ENCODE data around the gene FAM156B.
"Not testable (repeated sequence)": the region's sequence is repeated elsewhere in the genome, so short reads cannot be mapped to it uniquely, and the experiment has no call there.

FAM156B gene

GRCh38 chrX:52896855-52897709, at the start of gene FAM156B:
Gene FAM156B, plus strand, starts transcription at chrX:52897330. Its CDS starts 9,896 bp downstream, at chrX:52907226.
- in situ Hi-C loops (cut with MboI; ENCODE audit: low pct_unique_long_range_greater_than_20kb, low sequenced_read_pairs); DNase-seq: not testable (repeated sequence)

GRCh38 chrX:52852110-52852860, 44.8 kb upstream of the FAM156B start:
- in situ Hi-C loops (cut with MboI; ENCODE audit: low pct_unique_long_range_greater_than_20kb, low sequenced_read_pairs), result no loop called here

DNA sequence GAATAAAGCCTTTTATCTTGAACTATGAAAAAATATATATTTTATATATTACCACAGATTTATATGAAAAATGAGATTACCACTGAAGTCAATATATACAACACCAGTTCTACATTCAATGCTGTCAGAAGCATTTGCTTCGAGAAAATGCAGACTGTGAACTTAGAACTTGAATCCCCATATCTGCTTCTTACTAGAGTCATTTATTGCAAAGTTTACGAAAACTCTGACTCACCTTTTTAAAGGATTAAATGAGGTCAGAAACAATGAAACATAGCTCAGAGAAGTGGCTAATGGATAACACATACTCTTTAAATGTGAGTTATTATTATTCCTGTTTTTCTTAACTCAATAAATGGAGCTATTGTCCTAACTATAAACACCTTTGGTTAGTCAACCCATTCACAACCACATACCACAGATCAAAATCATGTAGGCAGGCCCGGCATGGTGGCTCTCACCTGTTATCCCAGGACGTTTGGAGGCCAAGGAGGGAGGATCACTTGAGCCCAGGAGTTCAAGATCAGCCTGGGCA, 40.1 kb upstream of the FAM156B start:
- DNase-seq; in situ Hi-C loops (cut with MboI; ENCODE audit: low pct_unique_long_range_greater_than_20kb, low sequenced_read_pairs): not testable (repeated sequence)

More at GRCh38 chrX:52852110-52852860, 44.8 kb upstream of the FAM156B start:
- DNase-seq, result no peak

GRCh38 chrX:52865343-52865998, 31.7 kb upstream of the FAM156B start:
- DNase-seq, result no peak
- in situ Hi-C loops (cut with MboI; ENCODE audit: low pct_unique_long_range_greater_than_20kb, low sequenced_read_pairs), result no loop called here

GRCh38 chrX:52867610-52868348, 29.4 kb upstream of the FAM156B start, which contains the start of gene XAGE3:
Gene XAGE3, minus strand, starts transcription at chrX:52868083. Its CDS starts 950 bp downstream, at chrX:52867133.
- in situ Hi-C loops (cut with MboI; ENCODE audit: low pct_unique_long_range_greater_than_20kb, low sequenced_read_pairs), result no loop called here
- no peak for DNase-seq

- no peak for DNase-seq
- in situ Hi-C loops (cut with MboI; ENCODE audit: low pct_unique_long_range_greater_than_20kb, low sequenced_read_pairs), result no loop called here
These were observed 27.1 kb upstream of the FAM156B start for GRCh38 chrX:52870046-52870445.

DNA sequence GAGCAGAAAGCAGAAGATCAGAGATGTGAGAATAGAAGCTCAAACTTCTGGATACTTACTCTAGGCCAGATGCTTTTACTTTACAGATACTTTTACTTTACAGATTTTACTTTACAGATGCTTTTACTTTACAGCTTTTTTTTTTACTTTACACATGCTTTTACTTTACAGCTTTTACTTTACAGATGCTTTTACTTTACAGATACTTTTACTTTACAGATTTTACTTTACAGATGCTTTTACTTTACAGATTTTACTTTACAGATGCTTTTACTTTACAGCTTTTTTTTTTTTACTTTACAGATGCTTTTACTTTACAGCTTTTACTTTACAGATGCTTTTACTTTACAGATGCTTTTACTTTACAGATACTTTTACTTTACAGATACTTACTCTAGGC, 23.3 kb upstream of the FAM156B start:
- in situ Hi-C loops (cut with MboI; ENCODE audit: low pct_unique_long_range_greater_than_20kb, low sequenced_read_pairs), result not testable (repeated sequence)

GRCh38 chrX:52874661-52875060, 22.5 kb upstream of the FAM156B start:
- no peak for DNase-seq
- in situ Hi-C loops (cut with MboI; ENCODE audit: low pct_unique_long_range_greater_than_20kb, low sequenced_read_pairs), result no loop called here

More for the DNA sequence above, 23.3 kb upstream of the FAM156B start:
- DNase-seq, result not testable (repeated sequence)

GRCh38 chrX:52875436-52875835, 21.7 kb upstream of the FAM156B start:
- in situ Hi-C loops (cut with MboI; ENCODE audit: low pct_unique_long_range_greater_than_20kb, low sequenced_read_pairs); DNase-seq: not testable (repeated sequence)

DNA sequence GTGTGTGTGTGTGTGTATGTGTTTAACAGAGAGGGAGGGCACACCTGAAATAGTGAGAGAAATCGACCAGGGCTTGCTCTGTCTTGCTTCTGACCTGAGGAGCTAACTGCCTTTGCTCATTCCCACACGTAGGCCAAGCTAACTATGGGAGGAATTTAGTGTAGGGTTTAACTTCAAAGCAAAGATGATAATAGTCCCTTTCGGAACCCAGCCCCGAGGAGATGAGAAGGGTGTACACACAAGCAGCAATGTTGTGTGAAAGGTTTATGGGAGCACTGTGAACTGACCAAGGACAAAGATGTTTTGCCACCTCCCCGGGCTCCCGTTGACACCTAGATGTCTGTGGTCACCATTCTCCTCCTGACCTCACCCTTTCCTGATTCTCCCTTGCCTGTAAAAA, 20.7 kb upstream of the FAM156B start:
- DNase-seq; in situ Hi-C loops (cut with MboI; ENCODE audit: low pct_unique_long_range_greater_than_20kb, low sequenced_read_pairs): not testable (repeated sequence)

GRCh38 chrX:52887459-52887858, 9.7 kb upstream of the FAM156B start:
- DNase-seq; in situ Hi-C loops (cut with MboI; ENCODE audit: low pct_unique_long_range_greater_than_20kb, low sequenced_read_pairs): not testable (repeated sequence)

DNA sequence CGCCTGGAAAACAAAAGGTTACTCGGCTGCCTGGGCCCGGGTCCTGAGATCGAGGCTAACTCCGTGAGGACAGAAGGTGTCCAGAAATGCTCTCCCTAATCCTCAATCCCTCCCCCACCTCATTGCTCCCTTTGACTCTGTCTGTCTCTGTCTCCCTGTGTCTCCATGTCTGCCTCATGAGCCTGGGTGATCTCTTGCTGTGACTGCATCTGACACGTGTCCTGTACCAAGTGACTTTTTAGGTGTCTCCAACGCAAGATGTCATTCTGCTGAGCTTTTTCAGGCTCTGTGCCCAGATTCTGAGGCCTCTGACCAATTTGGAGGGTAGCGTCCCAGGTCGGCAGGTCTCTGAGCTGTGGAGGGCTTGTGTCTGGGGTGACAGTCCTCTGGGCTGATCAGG, 9.0 kb upstream of the FAM156B start:
- DNase-seq; in situ Hi-C loops (cut with MboI; ENCODE audit: low pct_unique_long_range_greater_than_20kb, low sequenced_read_pairs): not testable (repeated sequence)

DNA sequence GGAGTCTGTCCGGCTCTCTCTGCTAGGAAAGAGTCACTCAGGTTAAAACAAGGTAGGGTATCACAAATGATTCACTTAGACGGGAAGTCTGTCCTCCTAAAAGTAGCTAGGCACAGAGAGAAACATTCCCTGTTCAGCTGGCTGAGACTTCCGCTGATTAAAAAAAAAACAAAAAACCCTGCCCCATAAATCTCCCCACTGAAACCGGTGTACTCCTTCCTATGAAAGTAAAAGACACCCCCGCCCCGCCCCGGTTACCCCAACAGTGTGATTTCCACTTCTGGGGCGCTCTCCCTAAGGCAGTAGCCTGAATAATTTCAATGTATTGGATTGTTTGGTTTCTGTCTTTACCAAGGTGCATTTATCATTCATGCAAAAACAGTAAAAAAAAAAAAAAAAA, 692 bp upstream of the FAM156B start:
- in situ Hi-C loops (cut with MboI; ENCODE audit: low pct_unique_long_range_greater_than_20kb, low sequenced_read_pairs); DNase-seq: not testable (repeated sequence)

GRCh38 chrX:52905531-52905930, 8.4 kb downstream of the FAM156B start:
- DNase-seq; in situ Hi-C loops (cut with MboI; ENCODE audit: low pct_unique_long_range_greater_than_20kb, low sequenced_read_pairs): not testable (repeated sequence)

GRCh38 chrX:52906072-52906471, 8.9 kb downstream of the FAM156B start:
- in situ Hi-C loops (cut with MboI; ENCODE audit: low pct_unique_long_range_greater_than_20kb, low sequenced_read_pairs); DNase-seq: not testable (repeated sequence)

- not testable (repeated sequence) for DNase-seq
These were observed 10.0 kb downstream of the FAM156B start for GRCh38 chrX:52907137-52907536.

DNA sequence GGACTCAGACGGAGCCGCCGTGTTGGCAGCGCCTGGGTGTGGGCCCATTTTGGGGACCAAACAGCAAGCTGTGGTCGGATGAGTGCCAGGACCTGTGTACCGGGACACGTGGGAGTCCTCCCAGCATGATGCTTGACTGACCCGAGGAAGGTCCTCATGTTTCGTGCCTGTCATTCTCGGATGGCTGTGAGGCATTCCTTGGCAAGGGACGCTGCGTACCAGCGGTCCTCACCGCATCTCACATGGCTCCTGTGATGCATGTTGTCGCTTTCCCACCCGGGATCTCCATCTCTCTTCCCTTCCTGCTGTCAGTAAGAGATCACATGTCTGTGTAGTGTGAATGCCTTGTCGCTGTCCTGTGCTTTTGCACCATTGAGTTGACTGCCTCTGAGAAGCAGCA, 10.8 kb downstream of the FAM156B start:
- in situ Hi-C loops (cut with MboI; ENCODE audit: low pct_unique_long_range_greater_than_20kb, low sequenced_read_pairs), result not testable (repeated sequence)

More at GRCh38 chrX:52907137-52907536, 10.0 kb downstream of the FAM156B start:
- in situ Hi-C loops (cut with MboI; ENCODE audit: low pct_unique_long_range_greater_than_20kb, low sequenced_read_pairs), result not testable (repeated sequence)

DNA sequence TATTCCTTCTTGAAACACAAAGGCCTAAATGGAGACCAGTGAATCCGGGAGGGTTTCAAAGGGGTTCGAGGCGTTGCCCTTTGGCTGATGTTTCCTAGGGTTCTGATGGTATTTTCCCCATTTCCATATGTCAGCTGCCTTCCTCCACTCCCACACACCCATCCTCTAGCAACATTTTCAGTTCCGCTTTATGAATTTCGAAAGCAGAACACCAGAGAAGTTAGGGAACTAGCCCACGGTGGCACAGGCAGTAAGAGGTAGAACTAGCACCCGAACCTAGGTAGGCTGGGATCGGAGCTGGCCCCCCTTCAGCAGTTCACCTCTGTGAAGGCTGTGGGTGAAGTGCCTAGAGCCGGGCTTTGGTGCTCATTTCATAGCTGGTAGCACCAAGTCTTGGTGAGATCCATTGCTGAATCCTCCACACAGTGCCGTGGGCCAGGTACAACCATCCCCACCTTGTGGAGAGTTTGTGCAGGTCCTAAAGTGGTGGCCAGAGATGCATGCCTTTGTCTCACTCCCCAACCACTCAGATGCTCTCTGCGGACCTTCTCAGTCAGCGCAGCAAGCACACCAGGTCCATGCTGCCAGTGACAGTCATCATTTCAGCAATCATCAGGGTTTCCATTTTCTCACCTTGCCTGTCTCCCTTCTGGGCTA, 12.3 kb downstream of the FAM156B start:
- in situ Hi-C loops (cut with MboI; ENCODE audit: low pct_unique_long_range_greater_than_20kb, low sequenced_read_pairs); DNase-seq: not testable (repeated sequence)

More for the DNA sequence above, 10.8 kb downstream of the FAM156B start:
- not testable (repeated sequence) for DNase-seq

All from KBM-7 (cell line).